GM18867 (cell line): ENCODE measurements around the gene LUC7L2.
"Not testable (repeated sequence)": the region's sequence is repeated elsewhere in the genome, so short reads cannot be mapped to it uniquely, and the experiment has no call there.

Experiments used
- ATAC-seq: cut with Tn5 transposase; IDR thresholded peaks from one replicate; pipeline ENCODE4 v1.9.1; 2021; ENCODE audit warnings: mild to moderate bottlenecking, moderate library complexity; ENCODE audit not compliant: unreplicated experiment

LUC7L2 gene

DNA sequence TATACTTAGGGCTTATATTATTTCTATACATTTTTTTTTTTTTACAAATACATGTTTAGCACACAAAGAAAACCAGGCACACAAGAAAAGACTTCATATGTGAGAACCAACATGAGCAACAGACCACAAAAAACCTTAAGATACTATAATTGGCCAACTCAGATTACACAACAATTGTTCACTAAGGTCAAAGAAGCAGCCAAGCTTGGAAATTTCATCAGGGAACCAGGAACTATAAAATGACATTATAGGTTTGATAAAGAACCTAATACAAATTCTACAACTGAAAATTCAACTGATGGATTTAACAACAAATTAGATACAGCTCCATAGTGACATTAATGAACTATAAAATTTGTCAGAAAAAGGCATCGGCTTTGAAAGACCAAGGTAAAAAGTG, 4.4 kb upstream of the LUC7L2 start:
- ATAC-seq, result no peak

DNA sequence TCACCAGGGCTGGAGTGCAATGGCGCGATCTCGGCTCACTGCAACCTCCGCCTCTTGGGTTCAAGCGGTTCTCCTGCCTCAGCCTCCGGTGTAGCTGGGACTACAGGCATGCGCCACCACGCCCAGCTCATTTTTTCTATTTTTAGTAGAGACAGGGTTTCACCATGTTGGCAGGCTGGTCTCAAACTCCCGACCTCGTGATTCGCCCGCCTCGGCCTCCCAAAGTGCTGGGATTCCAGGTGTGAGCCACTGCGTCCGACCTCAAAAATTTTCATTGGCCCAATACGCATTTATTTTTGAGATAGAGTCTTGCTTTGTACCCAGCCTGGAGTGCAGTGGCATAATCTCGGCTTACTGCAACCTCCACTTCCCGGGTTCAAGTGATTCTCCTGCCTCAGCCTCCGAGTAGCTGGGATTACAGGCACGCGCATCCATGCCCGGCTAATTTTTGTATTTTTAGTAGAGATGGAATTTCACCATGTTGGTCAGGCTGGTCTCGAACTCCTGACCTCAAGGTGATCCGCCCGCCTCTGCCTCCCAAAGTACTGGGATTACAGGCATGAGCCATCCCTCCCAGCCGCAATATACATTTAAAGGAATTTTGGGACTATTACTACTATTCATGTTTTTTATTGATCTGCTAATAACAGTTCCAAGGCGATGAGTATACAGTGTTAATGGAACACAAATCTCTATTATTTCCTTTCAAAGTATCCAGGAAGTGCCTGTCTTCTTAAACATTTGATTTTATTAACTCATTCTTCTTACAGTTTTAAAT, 1.8 kb upstream of the LUC7L2 start:
- not testable (repeated sequence) for ATAC-seq

DNA sequence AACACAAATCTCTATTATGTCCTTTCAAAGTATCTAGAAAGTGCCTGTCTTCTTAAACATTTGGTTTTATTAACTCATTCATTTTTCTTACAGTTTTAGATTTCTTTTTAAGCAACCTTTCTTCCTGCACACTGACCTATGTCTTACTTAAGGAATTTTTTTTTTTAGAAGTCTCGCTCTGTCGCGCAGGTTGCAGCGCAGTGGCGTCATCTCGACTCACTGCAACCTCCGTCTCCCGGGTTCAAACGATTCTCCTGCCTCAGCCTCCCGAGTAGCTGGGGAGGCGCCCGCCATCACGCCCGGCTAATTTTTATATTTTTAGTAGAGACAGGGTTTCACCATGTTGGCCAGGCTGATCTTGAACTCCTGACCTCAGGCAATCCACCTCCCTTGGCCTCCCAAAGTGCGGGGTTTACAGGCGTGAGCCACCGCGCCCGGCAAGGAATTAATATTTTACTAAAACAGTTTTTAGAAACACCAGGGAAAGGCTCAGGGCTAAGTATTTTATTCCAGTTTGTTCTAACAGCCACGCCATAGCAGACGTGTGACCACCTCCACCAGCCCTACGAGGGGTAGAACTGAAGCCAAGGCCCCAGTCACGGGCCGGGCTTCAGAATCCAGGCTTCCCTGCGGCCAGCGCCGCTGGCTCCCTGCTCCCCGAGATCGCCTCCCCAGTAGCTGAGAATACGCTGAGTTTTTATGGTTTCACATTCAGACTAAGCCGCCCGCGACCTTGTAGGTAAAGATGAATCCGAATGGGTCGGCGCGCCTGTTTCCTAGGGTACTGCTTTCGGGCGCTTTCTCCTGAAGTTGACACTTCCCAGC, 941 bp upstream of the LUC7L2 start:
- ATAC-seq, result peak; percentile 25

DNA sequence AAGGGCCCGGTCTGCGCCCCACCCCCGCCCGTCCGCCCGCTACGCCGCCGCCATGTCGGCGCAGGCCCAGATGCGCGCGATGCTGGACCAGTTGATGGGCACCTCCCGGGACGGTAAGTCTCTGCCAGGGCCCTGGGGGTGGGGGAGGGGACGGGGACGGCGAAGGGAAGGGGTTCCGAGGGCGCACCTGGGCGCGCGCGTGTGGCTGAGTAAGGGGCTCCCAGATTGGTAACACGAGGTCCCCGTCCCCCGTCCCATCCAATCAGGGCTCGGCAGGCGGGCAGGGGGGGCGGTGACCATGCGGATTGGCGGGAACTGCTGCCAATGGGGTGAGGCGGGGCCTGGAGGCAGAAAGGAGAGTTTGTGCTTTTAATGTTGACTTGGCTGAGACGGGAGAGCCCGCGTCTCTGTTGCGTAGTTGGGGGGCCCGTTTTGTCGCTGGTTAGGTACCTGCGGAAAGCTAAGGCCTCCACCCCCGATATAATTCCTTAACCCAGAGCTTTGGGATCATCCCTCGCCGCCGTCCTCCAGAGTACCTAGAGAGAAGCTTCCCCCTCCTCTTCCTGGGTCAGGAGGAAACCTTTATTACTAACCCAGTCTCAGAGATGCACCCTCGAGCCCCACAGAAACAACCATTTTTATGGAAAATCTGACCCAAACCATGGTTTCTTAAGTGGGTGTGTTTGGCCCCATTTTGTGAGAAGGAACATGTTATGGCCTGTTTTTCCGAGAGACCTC, 685 bp downstream of the LUC7L2 start:
- peak; percentile 70 for ATAC-seq

DNA sequence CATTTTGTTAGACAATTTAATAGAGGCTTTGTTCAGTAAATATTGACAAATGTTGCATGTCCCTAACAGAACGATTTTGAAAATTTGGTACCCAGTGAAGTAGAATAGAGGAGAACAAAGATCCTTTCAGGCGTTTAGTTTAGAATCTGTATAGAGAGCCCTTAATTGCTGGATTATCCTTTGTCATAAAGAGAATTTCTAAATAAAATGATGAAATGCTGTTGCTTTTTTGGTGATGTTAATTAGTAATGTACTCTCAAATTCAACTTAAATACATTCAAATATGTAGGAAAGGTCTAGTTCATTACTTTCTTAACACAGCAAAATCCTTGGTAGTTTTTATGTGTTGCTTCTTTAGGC, 1.2 kb downstream of the LUC7L2 start:
- no peak for ATAC-seq

DNA sequence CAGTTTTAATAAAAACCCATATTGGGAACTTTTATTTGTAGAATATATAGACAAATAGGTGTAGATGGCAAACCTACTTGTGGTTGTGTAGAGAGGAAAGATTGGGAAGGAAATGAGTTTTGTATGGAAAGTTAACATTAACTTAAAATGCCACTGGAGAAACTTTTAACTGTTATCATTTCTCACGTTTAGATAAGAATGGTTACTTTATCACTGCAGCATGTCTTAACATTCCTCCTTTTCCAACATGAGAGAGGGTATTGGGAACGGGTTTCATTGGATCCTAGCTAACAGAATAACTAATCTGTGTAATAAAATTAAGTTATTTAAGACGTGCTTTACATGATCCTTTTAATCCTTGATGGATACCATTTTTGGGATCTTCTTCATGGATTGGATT, 1.8 kb downstream of the LUC7L2 start:
- no peak for ATAC-seq

DNA sequence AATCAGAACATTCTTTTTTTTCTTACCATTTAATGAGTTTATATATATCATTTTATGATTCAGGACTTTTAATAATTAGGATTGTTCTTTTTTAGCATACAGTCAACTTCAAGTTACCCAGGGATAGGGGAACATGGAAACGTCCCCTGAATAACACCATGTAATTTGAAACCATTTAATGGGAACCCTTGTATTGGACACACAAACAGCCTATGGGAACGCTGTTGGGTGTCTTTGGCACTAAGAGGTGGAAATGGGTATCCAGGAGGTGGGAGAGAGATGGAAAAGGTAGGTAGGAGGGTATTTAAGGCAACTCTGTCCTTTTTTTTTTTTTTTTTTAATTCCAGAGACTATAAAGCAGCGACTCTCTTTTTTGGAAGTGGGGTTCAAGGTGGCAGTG, 2.6 kb downstream of the LUC7L2 start:
- ATAC-seq, result no peak

DNA sequence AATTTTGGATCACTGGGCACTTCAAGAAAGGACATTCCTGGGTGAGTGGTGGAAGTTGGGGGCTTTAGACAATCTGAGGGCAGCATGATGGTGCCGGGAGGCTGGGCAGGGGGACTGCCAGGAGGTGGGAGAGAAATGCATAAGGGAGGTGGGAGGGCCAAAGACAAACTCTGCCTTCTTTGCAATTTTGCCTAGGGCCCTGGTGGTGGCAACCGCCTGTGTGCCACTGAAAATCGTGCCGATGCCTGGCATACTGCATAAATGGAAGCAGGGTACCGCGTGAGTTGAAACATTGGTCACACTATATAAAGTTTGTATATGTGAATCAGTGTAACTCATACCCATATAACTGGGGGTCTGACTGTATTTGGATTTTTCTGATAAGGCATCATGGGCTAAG, 3.3 kb downstream of the LUC7L2 start:
- no peak for ATAC-seq

DNA sequence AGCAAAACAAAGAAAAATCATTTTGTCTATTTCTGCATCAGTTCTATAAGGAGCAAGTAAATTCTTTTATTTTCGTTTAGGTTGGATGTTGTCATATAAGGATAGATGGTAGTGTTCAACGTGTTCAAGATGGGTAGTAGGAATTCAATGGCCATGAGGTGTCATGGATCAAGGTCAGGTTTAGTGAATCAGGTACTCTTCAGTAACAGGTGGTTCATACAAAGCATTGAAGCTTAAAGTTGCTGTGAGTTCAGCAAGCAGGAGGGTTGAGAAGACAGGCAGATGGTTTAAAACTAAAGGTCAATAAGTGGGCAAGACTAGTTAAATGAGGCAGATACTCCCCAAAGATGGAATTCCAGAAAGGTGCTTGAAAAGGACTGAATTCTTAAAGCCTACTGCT, 5.6 kb downstream of the LUC7L2 start:
- no peak for ATAC-seq

DNA sequence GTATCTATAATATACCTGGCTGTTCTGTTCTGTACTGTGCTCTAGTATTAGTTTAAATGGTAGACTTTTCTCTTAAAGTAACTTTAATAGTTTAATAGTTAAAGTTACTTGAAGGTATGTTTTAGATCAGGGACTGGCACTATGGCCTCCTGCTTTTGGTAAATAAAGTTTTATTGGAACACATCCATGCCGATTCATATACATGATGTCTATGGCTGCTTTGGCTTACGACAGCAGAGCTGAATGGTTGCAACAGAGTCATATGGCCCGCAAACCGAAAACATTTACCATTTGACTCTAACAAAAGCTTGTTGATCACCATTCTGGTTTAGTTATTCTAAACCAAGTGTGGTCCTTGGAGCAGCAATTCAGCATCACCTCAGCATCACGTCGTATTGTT, 6.7 kb downstream of the LUC7L2 start:
- ATAC-seq, result no peak

DNA sequence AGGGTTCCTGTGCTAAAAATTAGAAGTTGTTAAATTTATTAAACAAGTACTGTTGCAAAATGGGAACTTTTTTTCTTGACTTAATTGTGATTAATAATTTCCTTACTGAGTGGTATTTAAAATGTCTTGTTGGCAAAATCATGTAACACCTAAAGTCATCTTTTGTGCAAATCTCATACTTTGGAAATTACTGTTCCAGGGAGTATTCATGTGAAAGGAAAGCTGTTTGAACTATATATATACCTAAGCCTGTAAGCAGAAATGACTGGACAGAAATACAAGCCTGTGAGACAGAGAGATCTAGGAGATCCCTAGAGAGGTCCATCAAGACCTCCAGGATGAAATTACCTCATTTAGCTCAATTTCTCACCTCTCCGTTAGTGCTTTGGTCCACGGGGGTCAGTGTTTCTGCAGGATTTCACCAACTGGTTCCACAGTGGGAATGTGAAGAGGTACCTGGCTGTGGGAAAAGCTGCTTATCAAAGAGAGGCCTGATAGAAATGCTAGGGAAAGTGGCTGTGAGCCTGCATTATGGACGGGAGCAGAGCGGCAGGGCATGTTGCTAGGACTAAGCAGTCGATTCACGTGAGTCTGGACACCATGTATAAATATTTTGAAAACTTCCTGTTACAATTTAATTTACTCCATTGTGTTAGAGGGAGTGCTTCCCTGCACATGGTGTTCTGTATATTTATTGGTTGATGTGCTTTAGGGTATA, 7.9 kb downstream of the LUC7L2 start:
- no peak for ATAC-seq

DNA sequence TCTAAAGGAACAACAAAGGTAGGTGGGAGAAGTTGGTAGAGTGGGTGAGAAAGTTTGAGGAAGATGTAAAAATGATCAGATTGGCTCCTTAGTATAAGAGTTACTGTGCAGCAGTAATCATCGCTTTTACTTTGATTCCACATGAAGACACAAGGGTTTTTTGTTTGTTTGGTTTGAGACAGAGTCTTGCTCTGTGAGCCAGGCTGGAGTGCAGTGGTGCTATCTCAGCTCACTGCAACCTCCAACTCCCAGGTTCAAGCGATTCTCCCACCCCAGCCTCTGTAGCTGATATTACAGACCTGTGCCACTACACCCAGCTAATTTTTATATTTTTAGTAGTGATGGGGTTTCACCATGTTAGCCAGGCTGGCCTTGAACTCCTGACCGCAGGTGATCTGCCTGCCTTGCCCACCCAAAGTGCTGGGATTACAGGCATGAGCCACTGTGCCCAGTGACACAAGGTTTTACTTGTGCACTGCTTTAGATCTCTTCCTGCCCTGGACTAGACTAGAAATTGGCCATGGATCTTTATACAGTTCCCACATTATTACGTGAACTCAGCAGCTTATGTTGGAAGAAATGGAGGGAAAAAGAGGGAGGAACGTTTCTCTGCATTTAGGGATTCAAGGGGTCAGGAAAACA, 10.7 kb downstream of the LUC7L2 start:
- no peak for ATAC-seq

DNA sequence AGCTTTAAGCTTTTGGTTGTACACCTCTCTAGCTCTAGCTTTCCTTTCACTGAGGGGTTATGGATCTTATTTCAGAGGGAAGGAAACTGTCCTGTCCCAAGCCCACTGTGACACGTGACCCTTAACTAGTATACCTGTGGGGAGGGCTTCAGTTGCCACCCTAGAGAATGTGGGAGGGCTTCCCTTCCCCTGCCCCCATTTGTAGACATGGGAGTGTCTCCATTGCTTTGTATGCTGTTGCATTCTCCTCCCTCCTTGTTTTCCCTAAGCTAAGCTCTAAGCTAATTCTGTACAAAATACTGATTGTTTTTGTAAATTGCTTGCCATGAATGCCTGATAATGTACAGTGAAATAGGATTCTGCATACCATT, 11.2 kb downstream of the LUC7L2 start:
- ATAC-seq, result no peak

DNA sequence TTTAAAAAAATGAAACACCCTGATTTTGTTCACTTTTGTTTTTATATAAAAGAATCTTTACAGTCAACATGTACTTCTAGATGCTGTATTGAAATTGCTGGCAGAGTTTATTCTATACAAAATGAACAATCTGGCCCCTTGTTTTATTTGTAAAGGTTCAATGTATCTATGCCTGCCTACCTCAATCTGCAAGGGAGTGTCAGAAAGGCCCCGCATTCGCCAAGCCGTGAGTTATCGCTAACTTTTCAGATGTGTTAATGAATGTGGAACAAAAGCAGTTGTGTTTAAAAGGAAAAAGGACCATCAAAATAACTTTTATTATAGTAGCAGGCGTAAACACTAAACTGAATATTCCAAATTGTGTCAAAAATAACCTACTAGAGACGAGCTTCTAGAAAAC, 14.6 kb downstream of the LUC7L2 start:
- ATAC-seq, result no peak

DNA sequence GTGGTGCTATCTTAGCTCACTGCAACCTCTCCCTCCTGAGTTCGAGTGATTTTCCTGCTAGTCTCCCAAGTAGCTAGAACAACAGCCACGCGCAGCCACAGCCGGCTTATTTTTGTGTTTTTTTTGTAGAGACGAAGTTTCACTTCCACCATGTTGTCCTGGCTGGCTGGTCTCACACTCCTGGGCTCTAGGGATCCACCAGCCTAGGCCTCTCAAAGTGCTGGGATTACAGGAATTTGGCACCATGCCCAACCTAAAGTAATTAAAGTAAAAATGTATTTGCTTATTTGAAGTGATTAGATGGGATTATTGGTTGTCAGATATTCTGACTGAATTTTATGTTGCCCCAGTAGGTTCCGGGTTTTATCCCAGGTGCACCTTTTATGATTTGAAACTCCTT, 22.7 kb downstream of the LUC7L2 start:
- no peak for ATAC-seq

DNA sequence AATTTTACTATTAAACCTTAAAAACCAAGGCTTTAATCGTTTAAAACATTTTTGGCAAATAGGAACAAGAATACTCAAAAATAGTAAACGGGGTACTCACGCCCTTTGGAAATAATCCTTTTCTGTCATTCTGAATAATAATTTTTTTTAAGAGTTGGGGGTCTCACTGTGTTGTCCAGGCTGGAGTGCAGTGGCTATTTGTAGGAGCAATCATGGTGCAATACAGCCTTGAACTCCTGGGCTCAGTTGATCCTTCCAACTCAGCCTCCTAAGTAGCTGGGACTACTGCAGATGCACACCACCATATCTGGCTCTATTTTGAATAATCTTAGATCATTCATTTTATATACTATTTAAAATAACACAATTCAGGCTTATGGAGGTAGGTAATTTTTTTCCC, 24.9 kb downstream of the LUC7L2 start:
- ATAC-seq, result no peak

DNA sequence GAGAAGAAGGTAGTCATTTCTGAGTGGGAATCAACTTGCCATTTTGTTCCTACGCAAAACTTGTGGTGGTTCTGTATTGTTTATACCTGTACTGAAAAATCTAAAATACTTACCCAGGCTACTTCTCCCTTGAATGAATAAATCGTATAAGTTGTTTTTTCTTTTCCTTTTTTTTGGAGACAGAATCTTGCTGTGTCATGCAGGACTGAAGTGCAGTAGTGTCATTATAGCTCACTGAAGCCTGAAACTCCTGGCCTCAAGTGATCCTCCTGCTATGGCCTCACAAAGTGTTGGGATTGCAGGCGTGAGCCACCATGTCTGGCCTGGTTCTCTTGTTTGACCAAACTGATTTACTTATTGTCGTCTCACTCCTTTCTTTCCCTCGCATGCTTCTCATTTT, 27.9 kb downstream of the LUC7L2 start:
- ATAC-seq, result no peak

DNA sequence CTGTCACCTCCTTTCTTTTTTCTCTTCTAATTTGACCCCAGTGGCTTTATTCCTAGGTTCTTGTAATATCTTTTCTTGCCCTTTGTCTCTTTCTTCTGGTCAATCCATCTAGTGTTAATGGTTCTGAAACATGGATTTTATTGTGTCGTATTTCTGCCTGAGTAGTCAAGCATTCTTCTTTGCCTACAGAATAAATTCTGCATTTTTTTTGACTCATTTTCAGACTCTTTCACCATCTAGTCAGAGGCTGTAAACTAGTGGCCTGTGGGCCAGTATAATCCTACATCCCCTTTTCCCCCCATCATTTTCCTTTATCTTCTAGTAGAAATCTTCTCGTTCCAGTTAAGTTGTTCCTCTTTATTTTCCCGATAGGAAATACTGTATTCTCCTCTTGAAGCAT, 29.4 kb downstream of the LUC7L2 start:
- ATAC-seq, result no peak

DNA sequence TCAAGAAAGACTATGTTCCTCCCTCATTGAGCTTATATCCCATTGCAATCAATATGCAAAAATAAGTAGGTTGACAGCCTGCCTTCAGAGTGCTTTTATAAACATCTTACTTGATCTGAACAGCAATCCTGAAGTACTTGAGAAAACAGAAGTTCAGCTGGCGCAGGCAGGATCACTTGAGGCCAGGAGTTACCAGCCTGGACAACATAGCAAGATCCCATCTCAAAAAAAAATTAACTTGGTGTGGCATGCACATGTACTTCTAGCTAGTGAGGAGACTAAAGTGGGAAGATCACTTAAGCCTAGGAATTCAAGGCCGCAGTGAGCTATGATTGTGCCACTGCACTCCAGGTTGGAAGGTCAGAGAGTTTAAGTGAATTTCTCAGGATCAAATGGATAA, 30.1 kb downstream of the LUC7L2 start:
- no peak for ATAC-seq

DNA sequence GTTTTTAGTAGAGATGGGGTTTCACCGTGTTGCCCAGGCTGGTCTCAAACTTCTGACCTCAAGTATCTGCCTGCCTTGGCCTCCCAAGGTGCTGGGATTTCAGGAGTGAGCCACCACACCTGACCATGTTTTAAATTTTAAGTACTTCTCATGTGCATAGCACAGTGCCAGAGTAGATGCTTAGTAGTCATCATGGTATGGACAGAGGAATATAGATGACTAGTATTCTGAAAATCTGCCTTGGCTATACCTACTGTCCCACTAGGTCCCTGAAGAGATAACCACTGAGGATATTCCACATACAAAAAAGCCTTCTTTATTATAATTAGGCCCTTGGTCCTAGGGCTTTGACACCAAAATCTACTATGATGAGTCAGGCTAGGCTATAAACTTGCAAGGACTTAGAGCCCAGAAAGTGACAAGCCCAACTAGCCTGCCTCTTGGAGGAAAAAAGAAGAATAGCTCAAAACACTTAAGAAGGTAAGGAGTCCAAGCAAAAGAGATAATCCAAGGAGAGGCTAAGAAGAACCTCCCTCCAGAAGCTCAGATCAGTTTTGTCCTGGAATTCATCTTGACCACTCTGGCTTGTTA, 34.0 kb downstream of the LUC7L2 start:
- no peak for ATAC-seq
